ENCODE data around the gene KMT2B.
"Not testable (repeated sequence)": the region's sequence is repeated elsewhere in the genome, so short reads cannot be mapped to it uniquely, and the experiment has no call there.

KMT2B gene

GRCh38 chr19:35757231-35757748 lies 39.5 kb downstream of the KMT2B start:
- no peak for FAIRE-seq

GRCh38 chr19:35757749-35758608 lies 40.2 kb downstream of the KMT2B start, which contains the start of gene PROSER3:
PROSER3 (plus strand) TSS chr19:35758176; CDS start chr19:35758216, 40 bp downstream.
- FAIRE-seq: peak; percentile 76

GRCh38 chr19:35759697-35760096 lies 41.9 kb downstream of the KMT2B start:
- FAIRE-seq: no peak

- no peak for FAIRE-seq
Measured at GRCh38 chr19:35760711-35761349, 43.0 kb downstream of the KMT2B start.

- no peak for FAIRE-seq
Measured at GRCh38 chr19:35764432-35765315, 46.9 kb downstream of the KMT2B start.

GRCh38 chr19:35766571-35767104 lies 48.8 kb downstream of the KMT2B start:
- no peak for FAIRE-seq

- FAIRE-seq: no peak
Measured at GRCh38 chr19:35767288-35768081, 49.7 kb downstream of the KMT2B start.

GRCh38 chr19:35768082-35768421 lies 50.2 kb downstream of the KMT2B start:
- no peak for FAIRE-seq

GRCh38 chr19:35772362-35772761 lies 54.6 kb downstream of the KMT2B start:
- FAIRE-seq: not testable (repeated sequence)

GRCh38 chr19:35773020-35773806 lies 55.4 kb downstream of the KMT2B start:
- FAIRE-seq: no peak

- FAIRE-seq: no peak
Measured at GRCh38 chr19:35774274-35775045, 56.7 kb downstream of the KMT2B start.

- no peak for FAIRE-seq
Measured at GRCh38 chr19:35775046-35775297, 57.2 kb downstream of the KMT2B start.

- no peak for FAIRE-seq
Measured at GRCh38 chr19:35775298-35776101, 57.7 kb downstream of the KMT2B start, which contains the start of gene ARHGAP33. ARHGAP33 (plus strand) TSS chr19:35775564; CDS start chr19:35775659, 95 bp downstream.

GRCh38 chr19:35776102-35776788 lies 58.4 kb downstream of the KMT2B start:
- FAIRE-seq: no peak

GRCh38 chr19:35777086-35777841 lies 59.5 kb downstream of the KMT2B start:
- FAIRE-seq: no peak

- no peak for FAIRE-seq
Measured at GRCh38 chr19:35777961-35778360, 60.2 kb downstream of the KMT2B start.

GRCh38 chr19:35779033-35779432 lies 61.2 kb downstream of the KMT2B start:
- no peak for FAIRE-seq

- FAIRE-seq: no peak
Measured at GRCh38 chr19:35780058-35780457, 62.3 kb downstream of the KMT2B start.

Data from colon (tissue), 2 donors.